ENCODE measurements around the gene POP4.

GRCh38 chr19:29569038-29569911 is 36.8 kb upstream of the POP4 start:
- TF ChIP-seq CTCF (IDR thresholded peaks at IDR 0.05; ENCODE audit: poor library complexity, severe bottlenecking) (no peak), EZH2 (IDR thresholded peaks at IDR 0.05; ENCODE audit: borderline replicate concordance, insufficient read depth, low read length, poor library complexity, severe bottlenecking) (no peak), REST (IDR thresholded peaks at IDR 0.05; ENCODE audit: borderline replicate concordance) (no peak), POLR2AphosphoS5 (IDR thresholded peaks at IDR 0.05) (no peak)
